K562 (cell line): ENCODE results near the gene TRPC1. TPM values are rescaled to one million over a fixed set of nuclear protein-coding genes. Genes with fewer than 3 reads are reported as not detected.

ENCODE experiments used
- ATAC-seq: fragments of 200-7000 bp; cut with Tn5 transposase; 3 replicates; pipeline ENCODE4 v1.9.1; 2020; ENCODE audit warnings: moderate library complexity
- Bru-seq: library from RNA; stranded (reverse); fragments of 400-500 nt; gene quantifications from one replicate; lab custom pipeline; 2021; lab: Mats Ljungman, UMichigan
- BruChase-seq, 2 experiments: library from RNA; stranded (reverse); fragments of 400-500 nt; gene quantifications; one replicate each; lab custom pipeline; 2021; lab: Mats Ljungman, UMichigan
- BruUV-seq: library from RNA; stranded (reverse); fragments of 400-500 nt; replicated peaks from 2 replicates; lab custom pipeline; 2021; lab: Mats Ljungman, UMichigan
- CTCF ChIA-PET: fragments of 300-600 bp; formaldehyde crosslinking; extraction: SDS; loops from one replicate; lab custom pipeline; 2021; ENCODE audit warnings: low intra/inter-chr PET ratio; lab: Yijun Ruan, JAX
- POLR2A ChIA-PET: fragments of 300-600, 350-650 bp; sonication (Branson Sonifier 250); formaldehyde crosslinking; extraction: SDS; loops from one replicate; lab custom pipeline; 2021; ENCODE audit warnings: antibody characterized with exemption, inconsistent platforms; lab: Yijun Ruan, JAX
- DNase-seq, 4 experiments: peaks; one replicate each; pipeline versions ENCODE4 v3.0.0 to v3.0.0-alpha.2; 2011 to 2018; ENCODE audit warnings: low spot score in 3 of 4, mixed read lengths in 3 of 4; ENCODE audit errors: extremely low read depth in 1 of 4
- FAIRE-seq: peaks from 2 replicates; lab custom pipeline; 2011; peaks lifted over from hg19 to GRCh38; lab: Jason Lieb, UNC
- H2AFZ ChIP-seq: 2 replicates; pipeline ENCODE4 v1.6.0; 2011; ENCODE audit warnings: low read depth, low read length, control low read depth, inconsistent platforms
- H3K27ac ChIP-seq: fragments of 200-600 bp; 3 replicates; pipeline ENCODE4 v1.8.0; 2011; ENCODE audit warnings: low read depth, mild to moderate bottlenecking, control low read depth, inconsistent platforms, low read length, moderate library complexity, mixed read lengths; ENCODE audit errors: extremely low read depth
- H3K27me3 ChIP-seq, 2 experiments: fragments of 300-600 bp in 1 of 2; 2 replicates in 1 of 2; 3 replicates in 1 of 2; pipeline versions ENCODE4 v1.6.0 to v1.8.0; 2011; ENCODE audit warnings: inconsistent platforms in 2 of 2, low read length in 2 of 2, mild to moderate bottlenecking in 1 of 2, mixed read lengths in 1 of 2, moderate library complexity in 1 of 2; ENCODE audit not compliant: control insufficient read depth in 2 of 2, insufficient read depth in 2 of 2
- H3K36me3 ChIP-seq: fragments of 300-600 bp; 3 replicates; pipeline ENCODE4 v1.8.0; 2011; ENCODE audit warnings: mild to moderate bottlenecking, low read length, inconsistent platforms; ENCODE audit not compliant: control insufficient read depth, insufficient read depth
- H3K4me1 ChIP-seq, 2 experiments: fragments of 200-600 bp in 1 of 2; replicated peaks in 1 of 2; 2 replicates in 1 of 2; 3 replicates in 1 of 2; pipeline versions ENCODE4 v1.5.1 to v1.8.0; 2011; ENCODE audit warnings: inconsistent platforms in 2 of 2, low read length in 2 of 2, mild to moderate bottlenecking in 1 of 2, mixed read lengths in 1 of 2, moderate library complexity in 1 of 2; ENCODE audit not compliant: control insufficient read depth in 2 of 2, insufficient read depth in 2 of 2
- H3K4me2 ChIP-seq: 2 replicates; pipeline ENCODE4 v1.6.1; 2011; ENCODE audit warnings: low read length, control low read depth, inconsistent platforms, mixed read lengths; ENCODE audit not compliant: insufficient read depth
- H3K4me3 ChIP-seq: fragments of 200-600 bp; sonication (generic), shearing (Covaris generic); 2 replicates; pipeline ENCODE4 v1.5.1; 2016; ENCODE audit warnings: control low read depth, inconsistent platforms
- H3K79me2 ChIP-seq: fragments of 200-600 bp; 3 replicates; pipeline ENCODE4 v1.8.0; 2011; ENCODE audit warnings: low read length, inconsistent platforms; ENCODE audit not compliant: control insufficient read depth, insufficient read depth
- H3K9ac ChIP-seq, 2 experiments: 2 replicates each; pipeline versions ENCODE4 v1.6.0 to v1.6.1; 2011; ENCODE audit warnings: low read depth in 2 of 2, low read length in 2 of 2, control low read depth in 1 of 2, inconsistent platforms in 1 of 2, mild to moderate bottlenecking in 1 of 2, mixed read lengths in 1 of 2; ENCODE audit not compliant: insufficient read depth in 1 of 2
- H3K9me1 ChIP-seq: one replicate; pipeline ENCODE4 v1.6.0; 2011; ENCODE audit warnings: inconsistent platforms, mild to moderate bottlenecking, low read length, moderate library complexity; ENCODE audit not compliant: control insufficient read depth, insufficient read depth
- H3K9me3 ChIP-seq: replicated peaks from 2 replicates; pipeline ENCODE4 v1.5.1; 2011; ENCODE audit warnings: low read depth, low read length, inconsistent platforms; ENCODE audit not compliant: control insufficient read depth, insufficient read depth
- H4K20me1 ChIP-seq: replicated peaks from 2 replicates; pipeline ENCODE4 v1.6.1; 2011; ENCODE audit warnings: low read length, inconsistent platforms, mixed read lengths; ENCODE audit not compliant: control insufficient read depth, insufficient read depth
- BHLHE40 ChIP-seq: IDR thresholded peaks from 2 replicates; pipeline ENCODE4 v1.6.1; 2011; ENCODE audit warnings: low read length, improper control_type of control experiment
- DIDO1 ChIP-seq: fragments of 450-650 bp; IDR thresholded peaks from 2 replicates; pipeline ENCODE4 v1.6.1; 2016; ENCODE audit warnings: low read depth, missing biosample characterization, missing genetic modification characterization
- FOXJ2 ChIP-seq: fragments of 200-800 bp; sonication (Bioruptor generic); IDR thresholded peaks from 2 replicates; pipeline ENCODE4 v1.6.1; 2016; ENCODE audit warnings: missing genetic modification characterization, missing compliant biosample characterization
- FUS ChIP-seq: fragments of 200-400 bp; formaldehyde crosslinking; optimal IDR thresholded peaks from 2 replicates; pipeline ENCODE3; 2017; ENCODE audit warnings: low read depth, low read length
- JUN ChIP-seq, 2 experiments: sonication (generic) in 1 of 2; formaldehyde crosslinking in 1 of 2; IDR thresholded peaks; 2 replicates each; pipeline versions ENCODE4 v1.6.1 to v1.8.0; 2012 to 2022; ENCODE audit warnings: borderline replicate concordance in 2 of 2, mild to moderate bottlenecking in 2 of 2, improper control_type of control experiment in 1 of 2, low read depth in 1 of 2, low read length in 1 of 2, missing genetic modification reagents in 1 of 2
- KLF6 ChIP-seq: fragments of 250-450 bp; sonication (Bioruptor Pico); IDR thresholded peaks from 2 replicates; pipeline ENCODE4 v1.4.0; 2020; ENCODE audit warnings: mild to moderate bottlenecking, moderate library complexity, borderline replicate concordance
- MTA3 ChIP-seq: fragments of 450-650 bp; formaldehyde crosslinking; IDR thresholded peaks from 2 replicates; pipeline ENCODE4 v1.6.1; 2017; ENCODE audit warnings: mild to moderate bottlenecking, borderline replicate concordance
- NR2C1 ChIP-seq, 2 experiments: fragments of 450-650 bp; IDR thresholded peaks; 2 replicates each; pipeline ENCODE4 v1.6.1; 2017; ENCODE audit warnings: mild to moderate bottlenecking in 2 of 2, antibody characterized with exemption in 1 of 2, inconsistent platforms in 1 of 2, missing compliant biosample characterization in 1 of 2, missing genetic modification characterization in 1 of 2
- POLR2AphosphoS5 ChIP-seq: IDR thresholded peaks from 2 replicates; pipeline ENCODE4 v1.6.1; 2011; ENCODE audit warnings: mild to moderate bottlenecking, low read depth, low read length, moderate library complexity; ENCODE audit not compliant: control insufficient read depth, insufficient read depth
- RAD21 ChIP-seq, 2 experiments: fragments of 250-450 bp in 1 of 2; fragments of 450-650 bp in 1 of 2; sonication (Bioruptor Pico) in 1 of 2; formaldehyde crosslinking in 1 of 2; IDR thresholded peaks in 1 of 2; conservative IDR thresholded peaks in 1 of 2; 2 replicates each; pipeline versions ENCODE4 v1.4.0 to v1.8.0; 2020 to 2022; ENCODE audit warnings: mild to moderate bottlenecking in 2 of 2, moderate library complexity in 1 of 2
- TSC22D4 ChIP-seq: fragments of 450-650 bp; IDR thresholded peaks from 2 replicates; pipeline ENCODE4 v1.6.1; 2016; ENCODE audit warnings: missing genetic modification characterization, missing biosample characterization, control low read depth
- ZNF507 ChIP-seq: conservative IDR thresholded peaks from 2 replicates; pipeline ENCODE4 v1.6.1; 2017; ENCODE audit warnings: missing genetic modification characterization, missing compliant biosample characterization
- ZSCAN32 ChIP-seq: fragments of 450-650 bp; formaldehyde crosslinking; IDR thresholded peaks from 2 replicates; pipeline ENCODE4 v1.4.0; 2020; ENCODE audit warnings: mild to moderate bottlenecking, moderate library complexity
- WGBS: fragments of 100-300 bp; shearing (Covaris generic); methylation state at CpG from one replicate; pipeline ENCODE4 v1.1.6; 2016; ENCODE audit warnings: low coverage, mixed read lengths; ENCODE audit not compliant: insufficient coverage; ENCODE audit errors: missing lambda C conversion rate; 5-methylcytosine and 5-hydroxymethylcytosine counted together
- in situ Hi-C: fragments of 300-500 bp; cut with MboI; formaldehyde crosslinking; loops from 4 replicates; pipeline ENCODE4 v1.15.0; 2018; ENCODE audit warnings: inconsistent platforms, mixed read lengths
- intact Hi-C: fragments of 100-400 bp; cut with micrococcal nuclease; formaldehyde crosslinking; loops from 2 replicates; pipeline ENCODE4 v1.14.2; 2022
- long read RNA-seq, 3 experiments: library from polyadenylated mRNA in 2 of 3; library from RNA in 1 of 3; unstranded in 2 of 3; stranded (forward) in 1 of 3; transcript quantifications; one replicate each; pipeline ENCODE4 v2.0.0, GENCODE V29; 2019 to 2022
- polyA minus RNA-seq, 3 experiments: library from RNA; depleted of rRNA, polyadenylated mRNA; stranded (reverse); fragments of >200 nt; gene quantifications; 2 replicates each; pipeline ENCODE4 v1.2.3, GENCODE V29; 2011
- polyA plus RNA-seq, 8 experiments: library from polyadenylated mRNA; depleted of rRNA in 4 of 8; stranded (reverse) in 5 of 8; unstranded in 3 of 8; fragments of >200 nt; fragmentation: Nextera tagmentation in 2 of 8; fragmentation: Illumina TruSeq in 1 of 8; extraction: Ambion mirVana in 2 of 8; extraction: Trizol in 1 of 8; gene quantifications; 2 replicates each; pipeline versions ENCODE4 v1.2.1 to v1.2.3, GENCODE V29; 2011 to 2014; ENCODE audit warnings: inconsistent platforms in 1 of 8, missing spikeins in 1 of 8
- total RNA-seq, 7 experiments: library from RNA; depleted of rRNA in 6 of 7; stranded (reverse); fragments of >200 nt in 6 of 7; fragmentation: Illumina TruSeq in 2 of 7; extraction: Trizol in 2 of 7; gene quantifications; 2 replicates each; pipeline versions ENCODE4 v1.2.1 to v1.2.3, GENCODE V29; 2011 to 2021; ENCODE audit warnings: low replicate concordance in 1 of 7
- TF ChIP-seq, protein P1 (sequence below): sonication (generic); IDR thresholded peaks from 2 replicates; pipeline ENCODE4 v1.6.1; 2016
- TF ChIP-seq, protein P2 (sequence below): fragments of 250-450 bp; sonication (Bioruptor Pico); IDR thresholded peaks from 2 replicates; pipeline ENCODE4 v1.8.0; 2022; ENCODE audit warnings: moderate library complexity, mild to moderate bottlenecking, inconsistent platforms

Gene TRPC1
- 6.4 and 31.1 TPM in 2 replicates for total RNA-seq (2011; cell fraction: chromatin; rRNA removed; ENCODE audit: low replicate concordance)
- 3.3 and 9.9 TPM in 2 replicates for total RNA-seq (2011; cell fraction: nucleolus; rRNA removed)
- 7.2 and 12.1 TPM in 2 replicates for total RNA-seq (2011; cell fraction: nucleoplasm; rRNA removed)
- total RNA-seq (2014; rRNA removed), result 2.8 and 4.1 TPM in 2 replicates
- total RNA-seq (2014; rRNA removed; fragmentation: Illumina TruSeq; extraction: Trizol), result 5.7 and 6.5 TPM in 2 replicates
- 4.1 and 6.2 TPM in 2 replicates for total RNA-seq (2015; rRNA removed; fragmentation: Illumina TruSeq; extraction: Trizol)
- 4.2 and 4.6 TPM in 2 replicates for total RNA-seq (2021)
- polyA plus RNA-seq (2011; rRNA removed), result 1.9 and 2.0 TPM in 2 replicates
- polyA plus RNA-seq (2011; cell fraction: cytosol; rRNA removed), result 0.49 and 0.50 TPM in 2 replicates
- polyA plus RNA-seq (2011; cell fraction: nucleus; rRNA removed), result 1.4 and 3.2 TPM in 2 replicates
- 3.2 and 3.5 TPM in 2 replicates for polyA plus RNA-seq (2012)
- 3.0 and 3.5 TPM in 2 replicates for polyA plus RNA-seq (2014; fragmentation: Illumina TruSeq; extraction: Trizol)
- polyA plus RNA-seq (2014; fragmentation: Nextera tagmentation; extraction: Ambion mirVana), result 1 to 10 TPM; 1.4 to 2.2 TPM
- polyA plus RNA-seq (2014; rRNA removed), result 2.6 and 3.5 TPM in 2 replicates
- polyA minus RNA-seq (2011; rRNA and poly(A)+ RNA removed), result 2.0 and 5.1 TPM in 2 replicates
- polyA minus RNA-seq (2011; cell fraction: cytosol; rRNA and poly(A)+ RNA removed), result 3.1 and 4.7 TPM in 2 replicates
- 3.9 and 4.1 TPM in 2 replicates for polyA minus RNA-seq (2011; cell fraction: nucleus; rRNA and poly(A)+ RNA removed)
- Bru-seq, nascent RNA, result percentile 61 among the genes with signal in this experiment
- percentile 67 among the genes with signal in this experiment for BruChase-seq, experiment 1, labeled RNA remaining after a 2-hour chase
- percentile 67 among the genes with signal in this experiment for BruChase-seq, experiment 2, labeled RNA remaining after a 6-hour chase
- long read RNA-seq, experiment 1, full-length matches to known transcripts, result 1 of 9 reads
- long read RNA-seq, experiment 1, partial matches to known transcripts, result 3 of 9 reads
- long read RNA-seq, experiment 1, other reads (novel, unspliced or antisense), result 5 of 9 reads
- long read RNA-seq, experiment 2, partial matches to known transcripts, result 0 of 1 reads
- long read RNA-seq, experiment 2, other reads (novel, unspliced or antisense), result 1 of 1 reads
- long read RNA-seq, experiment 3, partial matches to known transcripts, result 0 of 1 reads
- long read RNA-seq, experiment 3, other reads (novel, unspliced or antisense), result 1 of 1 reads

- no TSS peak for BruUV-seq
- Histone ChIP-seq H3K9me1 (no peaks in the 10 kb centered on the region), H4K20me1 (no peaks in the 10 kb centered on the region), H3K9ac (peak within 1 kb of the TSS; percentile 64 to 91), H3K4me1 (peaks cover 5 to 11% of the 10 kb centered on the region in 2 experiments; a peak in 4 of 5 replicates), H2AFZ (peak within 1 kb of the TSS; percentile 99), H3K4me3 (peak within 1 kb of the TSS; percentile 90), H3K36me3 (no peaks in the 10 kb centered on the region), H3K79me2 (peaks cover 21% of the 10 kb centered on the region), H3K27me3 (no peaks in the 10 kb centered on the region), H3K4me2 (peak within 1 kb of the TSS; percentile 96), H3K9me3 (no peaks in the 10 kb centered on the region), H3K27ac (peak within 1 kb of the TSS; percentile 89)
- peak; percentile 69 for FAIRE-seq
- peak; percentile 92 to 95 (median 95) for DNase-seq
- ChIA-PET POLR2A (interaction anchor here (0.6 to 2.0 kb wide), 11 partner anchors 9 to 248 kb away, joined by 3 to 14 read pairs (median 5); partner anchors contain the start of gene PLS1), CTCF (no interaction called here)
- peak; percentile 88 for ATAC-seq
- intact Hi-C loops, result no loop called here
- in situ Hi-C loops, result no loop called here
- under 1% methylated on average over 55 of the region's 73 CpGs for WGBS
- TF ChIP-seq TSC22D4 (tag) (no peak), MTA3 (0 out of 2 replicates have a peak, but pooled peaks have one; percentile 21), FOXJ2 (tag) (no peak), BHLHE40 (no peak), JUN (IDR thresholded peaks at IDR 0.05; ENCODE audit: borderline replicate concordance, low read depth, low read length) (no peak), JUN (CRISPR knock-in tag; IDR thresholded peaks at IDR 0.05; ENCODE audit: borderline replicate concordance) (no peak), POLR2AphosphoS5 (peak; percentile 86), ZNF507 (tag) (no peak), RAD21 (CRISPR knock-in tag; conservative IDR thresholded peaks at IDR 0.05 in 1 of 2, IDR thresholded peaks at IDR 0.05 in 1 of 2) (no peak), ZSCAN32 (no peak), FUS (no peak), DIDO1 (tag) (no peak), NR2C1 (IDR thresholded peaks at IDR 0.05) (no peak), NR2C1 (tag; IDR thresholded peaks at IDR 0.05) (no peak), KLF6 (CRISPR knock-in tag) (no peak)
- TF ChIP-seq, protein P1, sequence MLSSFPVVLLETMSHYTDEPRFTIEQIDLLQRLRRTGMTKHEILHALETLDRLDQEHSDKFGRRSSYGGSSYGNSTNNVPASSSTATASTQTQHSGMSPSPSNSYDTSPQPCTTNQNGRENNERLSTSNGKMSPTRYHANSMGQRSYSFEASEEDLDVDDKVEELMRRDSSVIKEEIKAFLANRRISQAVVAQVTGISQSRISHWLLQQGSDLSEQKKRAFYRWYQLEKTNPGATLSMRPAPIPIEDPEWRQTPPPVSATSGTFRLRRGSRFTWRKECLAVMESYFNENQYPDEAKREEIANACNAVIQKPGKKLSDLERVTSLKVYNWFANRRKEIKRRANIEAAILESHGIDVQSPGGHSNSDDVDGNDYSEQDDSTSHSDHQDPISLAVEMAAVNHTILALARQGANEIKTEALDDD, result no peak
- TF ChIP-seq, protein P2, sequence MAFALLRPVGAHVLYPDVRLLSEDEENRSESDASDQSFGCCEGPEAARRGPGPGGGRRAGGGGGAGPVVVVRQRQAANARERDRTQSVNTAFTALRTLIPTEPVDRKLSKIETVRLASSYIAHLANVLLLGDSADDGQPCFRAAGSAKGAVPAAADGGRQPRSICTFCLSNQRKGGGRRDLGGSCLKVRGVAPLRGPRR (CRISPR knock-in tag), result no peak
Measured at GRCh38 chr3:142723968-142724681, at the start of gene TRPC1. Gene TRPC1 (plus strand): TSS chr3:142724034. CDS start chr3:142724560, 526 bp downstream.
